GM19023 (cell line): ENCODE results near the gene CREB5.

ENCODE experiments used
- ATAC-seq: cut with Tn5 transposase; IDR thresholded peaks from one replicate; pipeline ENCODE4 v1.9.1; 2021; ENCODE audit warnings: mild to moderate bottlenecking, moderate library complexity; ENCODE audit not compliant: unreplicated experiment

Gene CREB5

GRCh38 chr7:28507525-28508282 lies 95.4 kb downstream of the CREB5 start:
- ATAC-seq, result no peak

GRCh38 chr7:28509251-28510025 lies 97.1 kb downstream of the CREB5 start:
- no peak for ATAC-seq

GRCh38 chr7:28510026-28510369 lies 97.7 kb downstream of the CREB5 start:
- no peak for ATAC-seq

- no peak for ATAC-seq
Observed at GRCh38 chr7:28512668-28513440, 100.5 kb downstream of the CREB5 start.

- ATAC-seq, result no peak
Observed at GRCh38 chr7:28516390-28517172, 104.3 kb downstream of the CREB5 start.

- ATAC-seq, result no peak
Observed at GRCh38 chr7:28517206-28517605, 104.9 kb downstream of the CREB5 start.

GRCh38 chr7:28517606-28518005 lies 105.3 kb downstream of the CREB5 start:
- no peak for ATAC-seq

GRCh38 chr7:28520074-28521015 lies 108.0 kb downstream of the CREB5 start:
- ATAC-seq, result no peak

GRCh38 chr7:28524978-28525377 lies 112.7 kb downstream of the CREB5 start:
- ATAC-seq, result no peak

- no peak for ATAC-seq
Observed at GRCh38 chr7:28528899-28529298, 116.6 kb downstream of the CREB5 start.

- ATAC-seq, result no peak
Observed at GRCh38 chr7:28529755-28530154, 117.4 kb downstream of the CREB5 start.

- ATAC-seq, result no peak
Observed at GRCh38 chr7:28530175-28530802, 118.0 kb downstream of the CREB5 start.

- ATAC-seq, result no peak
Observed at GRCh38 chr7:28530803-28531175, 118.5 kb downstream of the CREB5 start.

- no peak for ATAC-seq
Observed at GRCh38 chr7:28531291-28531690, 119.0 kb downstream of the CREB5 start.

- ATAC-seq, result no peak
Observed at GRCh38 chr7:28532181-28532580, 119.9 kb downstream of the CREB5 start.

GRCh38 chr7:28533267-28533666 lies 120.9 kb downstream of the CREB5 start:
- ATAC-seq, result no peak

- no peak for ATAC-seq
Observed at GRCh38 chr7:28533731-28534531, 121.6 kb downstream of the CREB5 start.

- no peak for ATAC-seq
Observed at GRCh38 chr7:28536259-28536658, 123.9 kb downstream of the CREB5 start.
